Endothelial cell of hepatic sinusoid (primary cell): ENCODE results near the gene MYO15A.

Experiments
- in situ Hi-C: cut with HindIII; loops from 2 replicates; pipeline ENCODE4 v1.10.0; 2017; ENCODE audit warnings: low sequenced_read_pairs

MYO15A gene, protein sequence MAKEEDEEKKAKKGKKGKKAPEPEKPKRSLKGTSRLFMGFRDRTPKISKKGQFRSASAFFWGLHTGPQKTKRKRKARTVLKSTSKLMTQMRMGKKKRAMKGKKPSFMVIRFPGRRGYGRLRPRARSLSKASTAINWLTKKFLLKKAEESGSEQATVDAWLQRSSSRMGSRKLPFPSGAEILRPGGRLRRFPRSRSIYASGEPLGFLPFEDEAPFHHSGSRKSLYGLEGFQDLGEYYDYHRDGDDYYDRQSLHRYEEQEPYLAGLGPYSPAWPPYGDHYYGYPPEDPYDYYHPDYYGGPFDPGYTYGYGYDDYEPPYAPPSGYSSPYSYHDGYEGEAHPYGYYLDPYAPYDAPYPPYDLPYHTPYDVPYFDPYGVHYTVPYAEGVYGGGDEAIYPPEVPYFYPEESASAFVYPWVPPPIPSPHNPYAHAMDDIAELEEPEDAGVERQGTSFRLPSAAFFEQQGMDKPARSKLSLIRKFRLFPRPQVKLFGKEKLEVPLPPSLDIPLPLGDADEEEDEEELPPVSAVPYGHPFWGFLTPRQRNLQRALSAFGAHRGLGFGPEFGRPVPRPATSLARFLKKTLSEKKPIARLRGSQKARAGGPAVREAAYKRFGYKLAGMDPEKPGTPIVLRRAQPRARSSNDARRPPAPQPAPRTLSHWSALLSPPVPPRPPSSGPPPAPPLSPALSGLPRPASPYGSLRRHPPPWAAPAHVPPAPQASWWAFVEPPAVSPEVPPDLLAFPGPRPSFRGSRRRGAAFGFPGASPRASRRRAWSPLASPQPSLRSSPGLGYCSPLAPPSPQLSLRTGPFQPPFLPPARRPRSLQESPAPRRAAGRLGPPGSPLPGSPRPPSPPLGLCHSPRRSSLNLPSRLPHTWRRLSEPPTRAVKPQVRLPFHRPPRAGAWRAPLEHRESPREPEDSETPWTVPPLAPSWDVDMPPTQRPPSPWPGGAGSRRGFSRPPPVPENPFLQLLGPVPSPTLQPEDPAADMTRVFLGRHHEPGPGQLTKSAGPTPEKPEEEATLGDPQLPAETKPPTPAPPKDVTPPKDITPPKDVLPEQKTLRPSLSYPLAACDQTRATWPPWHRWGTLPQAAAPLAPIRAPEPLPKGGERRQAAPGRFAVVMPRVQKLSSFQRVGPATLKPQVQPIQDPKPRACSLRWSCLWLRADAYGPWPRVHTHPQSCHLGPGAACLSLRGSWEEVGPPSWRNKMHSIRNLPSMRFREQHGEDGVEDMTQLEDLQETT (N-terminal part only)

DNA sequence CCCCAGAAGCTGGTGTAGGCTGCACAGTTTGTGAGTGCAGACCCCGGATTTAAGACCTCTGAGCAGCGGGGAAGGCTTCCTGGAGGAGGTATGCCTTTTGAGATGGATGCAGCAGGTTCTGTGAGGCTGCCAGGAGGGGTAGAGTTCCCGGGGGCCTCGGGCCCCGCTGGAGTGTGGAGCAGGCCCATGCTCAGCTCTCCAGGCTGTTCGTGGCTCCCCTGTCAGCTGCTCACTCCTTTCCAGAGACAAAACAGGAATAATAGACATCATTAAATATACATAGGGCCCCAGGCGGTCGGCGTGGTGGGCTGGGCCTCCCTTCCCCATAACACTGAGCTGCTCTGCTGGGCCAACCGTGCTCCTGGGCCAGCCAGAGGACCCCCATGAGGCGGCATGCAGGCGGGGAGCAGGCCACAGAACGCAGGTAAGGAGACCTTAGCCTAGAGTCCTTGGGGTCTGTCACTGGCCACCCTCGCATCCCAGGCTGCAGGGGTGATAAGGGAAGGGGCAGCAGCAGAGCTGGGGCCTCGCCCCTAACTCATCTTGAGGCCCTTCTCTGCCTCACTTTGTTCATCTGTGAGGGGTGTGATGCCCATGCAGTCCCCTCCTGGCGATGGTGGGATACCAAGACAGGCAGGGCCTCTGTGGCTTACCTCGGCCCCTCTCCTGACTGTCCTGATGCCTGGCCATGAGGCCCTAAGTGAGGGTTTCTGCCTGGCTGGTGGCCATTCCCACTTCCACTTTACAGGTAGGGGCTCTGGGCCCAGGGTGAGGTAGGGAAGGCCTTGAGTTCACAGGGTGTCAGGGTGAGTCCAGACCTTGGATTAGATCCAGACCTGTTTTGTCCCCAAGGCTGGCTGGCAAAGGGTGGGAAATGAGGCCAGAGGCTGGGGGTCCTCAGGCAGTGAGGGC is at the start of gene MYO15A:
Gene MYO15A (plus strand): TSS at position 356 of the 912 bp plus-strand sequence. CDS start 10,045 bp downstream, outside the sequence.
- in situ Hi-C loops: loop anchor here (10.0 kb wide), 1 partner anchor 166 kb away; no protein-coding TSS in a partner anchor

DNA sequence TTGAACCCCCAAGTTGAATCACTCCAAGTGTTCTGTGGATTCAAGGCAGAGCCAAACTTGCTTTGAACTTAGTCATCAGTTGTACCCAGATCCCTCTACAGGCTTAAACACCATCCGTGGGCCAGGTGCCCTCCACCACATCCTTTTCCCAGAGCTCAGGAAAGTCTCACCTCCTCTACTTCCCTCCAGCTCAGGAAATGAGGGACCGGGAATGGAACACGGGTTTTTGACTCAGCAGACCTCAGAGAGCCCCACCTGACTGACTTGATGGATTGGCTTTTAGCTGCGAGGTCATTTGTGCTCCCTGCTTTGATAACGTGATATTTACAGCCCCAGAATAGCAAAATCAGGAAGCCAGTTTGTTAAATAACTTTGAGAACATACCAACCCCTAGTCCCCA is 49.3 kb upstream of the MYO15A start:
- in situ Hi-C loops: no loop called here

DNA sequence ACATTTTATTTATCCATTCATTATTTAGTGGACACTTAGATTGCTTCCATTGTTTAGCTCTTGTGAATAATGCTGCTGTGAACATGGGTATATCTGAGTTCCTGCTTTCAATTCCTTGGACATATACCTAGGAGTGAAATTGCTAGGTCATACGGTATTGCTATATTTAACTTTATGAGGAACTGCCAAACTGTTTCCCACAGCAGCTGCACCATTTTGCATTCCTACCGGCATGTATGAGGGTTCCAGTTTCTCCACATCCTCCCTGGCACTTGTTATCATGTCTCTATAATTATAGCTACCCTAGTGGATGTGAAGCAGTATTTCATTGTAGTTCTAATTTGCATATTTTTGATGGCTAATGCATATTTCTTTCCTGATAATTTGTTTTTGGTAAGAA is 44.5 kb upstream of the MYO15A start:
- in situ Hi-C loops: no loop called here

DNA sequence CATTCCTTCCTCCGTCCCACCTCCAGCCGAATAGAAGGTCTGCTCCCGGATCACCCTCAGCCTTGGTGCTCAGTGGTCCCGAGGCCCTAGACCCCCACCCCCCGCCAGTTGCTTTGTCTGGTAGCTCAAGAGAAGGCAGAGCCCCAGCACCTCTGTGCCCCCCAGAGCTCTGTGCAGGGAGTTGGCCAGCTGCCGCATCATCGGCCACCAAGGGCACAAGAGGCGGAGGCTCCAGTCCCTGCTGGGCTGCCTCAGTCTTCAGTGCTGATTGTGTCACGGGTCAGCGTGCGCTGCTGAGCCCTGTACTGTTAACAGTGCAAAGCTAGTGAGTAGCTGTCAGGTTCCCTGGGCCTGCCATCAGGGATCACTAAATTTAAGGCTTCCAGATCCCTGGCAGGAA is 43.0 kb upstream of the MYO15A start:
- in situ Hi-C loops: loop anchor here (5.0 kb wide), 1 partner anchor 33 kb away; no protein-coding TSS in a partner anchor

DNA sequence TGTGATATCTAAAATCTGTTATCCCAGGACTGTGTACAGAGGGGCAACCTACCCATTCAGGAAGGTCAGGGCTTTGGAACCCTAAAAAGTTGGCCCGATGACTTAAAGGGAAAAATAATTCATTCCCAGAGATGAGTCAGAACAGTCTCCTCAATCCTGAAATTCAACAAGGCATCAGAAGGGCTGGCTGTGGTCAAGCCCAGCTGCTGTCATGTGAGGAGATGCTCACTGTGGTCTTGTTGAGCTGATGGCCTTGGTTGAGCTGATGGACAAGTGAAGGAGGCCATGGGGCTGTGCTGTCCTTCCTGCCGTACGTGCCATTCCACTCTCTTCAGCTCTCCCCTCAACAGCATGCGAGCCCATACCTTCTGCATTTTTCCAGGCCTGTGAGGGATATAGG is 41.7 kb upstream of the MYO15A start:
- in situ Hi-C loops: loop anchor here (5.0 kb wide), 1 partner anchor 35 kb away; no protein-coding TSS in a partner anchor

DNA sequence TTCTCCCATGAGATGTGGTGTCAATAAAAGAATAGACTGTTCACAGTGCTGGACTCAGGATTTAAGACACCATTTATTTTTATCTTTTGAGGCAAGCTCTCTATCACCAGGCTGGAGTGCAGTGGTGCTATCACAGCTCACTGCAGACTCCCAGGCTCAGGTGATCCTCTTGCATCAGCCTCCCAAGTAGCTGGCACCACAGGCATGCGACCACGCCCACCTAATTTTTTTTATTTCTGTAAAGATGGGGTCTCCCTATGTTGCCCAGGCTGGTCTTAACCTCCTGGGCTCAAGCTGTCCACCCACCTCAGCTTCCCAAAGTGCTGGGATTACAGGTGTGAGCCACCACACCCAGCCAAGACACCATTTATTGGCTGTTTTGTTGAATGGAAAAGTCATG is 39.5 kb upstream of the MYO15A start:
- in situ Hi-C loops: loop anchor here (5.0 kb wide), 1 partner anchor 37 kb away; no protein-coding TSS in a partner anchor

DNA sequence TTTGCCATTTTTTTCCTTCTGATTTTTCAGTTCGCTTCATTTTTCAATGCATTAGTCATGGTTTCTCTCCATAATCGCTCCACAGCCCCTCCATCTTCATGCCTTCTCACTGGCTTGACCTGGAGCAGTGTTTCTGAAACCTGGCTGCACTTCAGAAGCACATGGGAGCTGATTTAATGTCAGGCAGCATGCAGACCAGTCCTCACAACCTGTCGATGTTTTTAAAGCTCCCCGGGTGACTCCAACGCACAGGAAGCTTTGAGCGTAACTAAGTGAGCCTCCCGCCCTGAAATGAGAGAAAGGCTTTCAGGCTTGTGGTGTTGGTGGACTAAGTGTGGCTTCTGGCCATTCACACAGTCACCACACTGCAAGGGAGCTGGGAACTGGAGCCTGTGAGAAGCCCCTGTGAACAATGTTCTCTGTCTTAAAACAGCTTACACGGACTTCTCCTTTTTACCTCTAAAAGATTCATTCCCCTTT is 37.7 kb upstream of the MYO15A start:
- in situ Hi-C loops: no loop called here

DNA sequence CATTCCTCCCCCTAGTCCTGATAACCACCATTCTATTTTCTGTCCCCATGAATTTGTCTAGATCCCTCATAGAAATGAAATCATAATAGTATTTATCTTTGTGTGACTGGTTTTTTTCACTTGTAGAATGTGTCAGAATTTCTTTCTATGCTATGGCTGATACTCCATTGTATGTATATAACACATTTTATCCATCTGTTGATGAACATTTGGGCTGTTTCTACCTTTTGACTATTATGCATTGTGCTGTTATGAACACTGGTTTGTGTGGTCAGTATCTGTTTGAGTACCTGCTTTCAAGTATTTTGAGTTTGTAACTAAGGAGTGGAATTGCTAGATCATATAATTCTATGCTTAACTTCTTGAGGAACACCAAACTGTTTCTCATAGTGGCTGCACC is 36.8 kb upstream of the MYO15A start:
- in situ Hi-C loops: no loop called here

DNA sequence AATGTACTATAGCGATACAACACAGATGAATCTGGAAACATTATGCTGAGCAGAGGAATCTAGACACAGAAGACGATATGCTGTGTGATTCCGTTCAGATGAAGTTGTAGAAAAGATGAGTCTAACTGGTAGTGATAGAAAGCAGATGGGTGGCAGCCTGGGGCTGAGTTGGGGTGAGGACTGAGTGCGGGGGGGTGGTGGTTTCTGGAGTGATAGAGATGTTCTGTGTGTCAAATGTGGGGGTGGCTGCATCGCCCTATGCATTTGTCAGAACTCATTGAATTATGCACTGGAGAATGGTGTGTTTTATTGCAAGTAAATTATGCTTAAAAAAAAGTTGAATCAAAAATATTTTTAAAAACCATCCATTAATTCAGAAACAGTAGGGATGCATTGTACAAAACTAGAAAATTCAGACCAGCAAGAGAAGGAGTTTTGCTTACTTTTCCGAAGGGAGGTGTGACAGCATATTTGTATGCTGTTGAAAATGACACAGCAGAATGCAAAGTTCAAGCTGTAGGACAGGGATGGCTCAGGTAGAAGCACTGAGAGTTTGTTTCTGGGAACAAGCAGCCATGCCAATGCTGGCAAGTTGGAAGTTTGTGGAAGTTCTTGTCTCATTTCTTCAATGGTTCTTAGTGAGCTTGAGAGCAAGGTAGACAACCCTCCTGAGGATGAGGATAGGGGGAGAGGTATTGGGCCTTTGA is 33.8 kb upstream of the MYO15A start:
- in situ Hi-C loops: no loop called here

DNA sequence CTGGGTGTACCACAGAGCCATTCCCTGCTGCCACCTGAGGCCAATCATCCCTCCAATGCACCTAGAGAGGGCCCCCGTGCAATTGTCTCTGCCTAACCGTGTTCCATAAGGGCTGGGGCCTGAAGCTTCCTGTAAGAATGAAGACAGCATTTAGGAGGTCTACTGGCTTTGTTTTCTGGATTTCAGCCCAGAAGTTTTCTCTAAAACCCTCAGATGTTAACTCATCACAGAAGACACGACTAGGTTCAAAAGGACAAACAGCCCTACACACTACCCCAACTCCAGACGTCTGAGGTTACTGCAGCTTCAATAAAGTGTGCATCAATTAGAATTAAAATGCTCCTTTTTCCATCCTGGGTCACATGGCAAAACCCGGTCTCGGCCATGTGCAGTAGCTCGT is 31.6 kb upstream of the MYO15A start:
- in situ Hi-C loops: no loop called here

DNA sequence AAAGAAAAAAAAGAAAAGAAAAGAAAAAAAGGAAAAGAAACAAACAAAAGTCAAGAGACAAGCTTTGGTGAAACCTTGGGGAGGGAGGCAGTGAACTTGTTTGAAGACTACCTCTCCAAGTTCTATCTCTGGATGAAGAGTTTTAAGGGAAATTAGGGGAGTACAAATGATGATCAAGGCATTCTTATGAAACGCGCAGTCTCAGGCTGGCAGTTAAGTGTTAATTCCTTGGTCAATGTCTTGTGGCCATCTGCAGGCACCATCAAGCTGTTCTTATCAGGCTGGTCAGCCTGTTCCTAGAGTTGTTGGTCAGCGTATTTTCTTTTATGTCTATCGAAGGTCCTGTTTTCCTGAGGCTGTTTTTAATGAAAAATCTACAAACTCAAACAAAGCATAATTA is 29.0 kb upstream of the MYO15A start:
- in situ Hi-C loops: no loop called here

DNA sequence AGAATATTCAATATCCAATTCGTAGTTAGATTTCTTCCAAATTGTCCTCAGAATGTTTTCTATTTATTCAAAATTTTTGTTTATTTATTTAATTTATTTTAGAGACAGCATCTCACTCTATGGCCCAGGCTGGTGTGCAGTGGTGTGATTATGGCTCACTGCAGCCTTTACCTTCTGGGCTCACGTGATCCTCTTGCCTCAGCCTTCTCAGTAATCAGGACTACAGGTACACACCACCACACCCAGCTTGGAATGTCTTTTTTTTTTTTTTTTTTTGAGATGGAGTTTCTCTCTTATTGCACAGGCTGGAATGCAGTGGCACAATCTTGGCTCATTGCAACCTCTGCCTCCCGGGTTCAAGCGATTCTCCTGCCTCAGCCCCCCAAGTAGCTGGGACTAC is 24.3 kb upstream of the MYO15A start:
- in situ Hi-C loops: no loop called here

DNA sequence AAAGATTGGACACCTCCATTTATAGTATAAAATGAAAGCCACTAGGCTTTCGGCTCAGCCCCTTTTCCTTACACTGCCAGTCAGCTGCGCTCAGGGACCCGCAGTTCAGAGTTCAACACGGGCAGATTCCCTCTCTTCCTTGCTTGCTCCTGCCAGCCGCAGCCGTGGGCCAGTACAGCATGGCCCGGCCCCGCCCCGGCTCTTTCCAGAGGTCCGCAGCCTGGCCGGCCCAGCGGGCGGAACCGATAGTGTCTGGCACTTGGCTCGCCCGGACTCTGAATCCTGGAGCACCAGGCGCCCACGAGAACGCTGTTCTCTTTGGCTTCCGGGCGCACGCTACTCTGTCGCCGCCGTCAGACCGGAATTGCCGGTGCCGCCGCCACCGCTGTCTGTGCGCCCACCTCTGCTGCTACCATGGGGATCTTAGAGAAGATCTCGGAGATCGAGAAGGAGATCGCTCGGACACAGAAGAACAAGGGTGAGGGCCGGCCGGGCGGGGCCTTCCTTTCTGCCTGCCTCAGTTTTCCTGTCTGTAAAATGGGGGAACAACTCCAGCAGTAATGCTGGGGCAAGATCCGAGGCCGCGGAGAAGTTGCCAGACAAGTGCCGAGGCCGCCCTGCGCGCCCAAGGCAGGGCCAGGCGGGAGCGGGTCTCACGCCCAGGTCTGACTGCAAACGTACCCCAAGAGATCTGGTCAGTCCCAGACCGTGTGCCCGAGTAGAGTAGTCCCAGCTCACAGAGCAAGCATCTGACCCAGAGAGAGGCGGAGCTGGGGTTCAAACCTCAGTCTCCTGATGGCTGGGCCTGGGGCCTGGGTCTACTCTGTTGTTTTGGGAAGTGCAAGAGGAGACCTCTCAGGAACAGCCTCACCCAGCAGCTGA is 20.7 kb upstream of the MYO15A start, which contains the start of gene DRG2:
Gene DRG2 (plus strand): TSS at position 339 of the 882 bp plus-strand sequence. CDS start 76 bp downstream, at position 415.
- in situ Hi-C loops: no loop called here

DNA sequence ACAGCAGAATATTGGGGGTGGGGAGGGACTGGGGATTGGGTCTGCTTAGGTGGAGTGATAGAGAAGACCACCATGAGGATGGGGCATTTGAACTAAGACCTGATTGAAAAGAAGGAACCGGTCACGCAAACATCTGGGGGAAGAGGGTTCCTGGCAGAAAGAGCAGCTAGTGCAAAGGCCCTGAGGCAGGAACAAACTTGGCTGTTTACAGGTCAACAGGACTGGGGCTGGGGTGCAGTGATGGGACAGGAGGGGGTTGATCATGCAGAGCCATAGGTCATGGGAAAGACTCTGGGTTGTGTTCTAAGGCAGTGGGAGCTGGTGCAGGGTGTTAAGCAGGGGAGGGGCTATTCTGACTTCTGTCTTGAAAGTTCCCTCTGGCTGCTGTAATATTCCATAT is 18.9 kb upstream of the MYO15A start:
- in situ Hi-C loops: no loop called here

DNA sequence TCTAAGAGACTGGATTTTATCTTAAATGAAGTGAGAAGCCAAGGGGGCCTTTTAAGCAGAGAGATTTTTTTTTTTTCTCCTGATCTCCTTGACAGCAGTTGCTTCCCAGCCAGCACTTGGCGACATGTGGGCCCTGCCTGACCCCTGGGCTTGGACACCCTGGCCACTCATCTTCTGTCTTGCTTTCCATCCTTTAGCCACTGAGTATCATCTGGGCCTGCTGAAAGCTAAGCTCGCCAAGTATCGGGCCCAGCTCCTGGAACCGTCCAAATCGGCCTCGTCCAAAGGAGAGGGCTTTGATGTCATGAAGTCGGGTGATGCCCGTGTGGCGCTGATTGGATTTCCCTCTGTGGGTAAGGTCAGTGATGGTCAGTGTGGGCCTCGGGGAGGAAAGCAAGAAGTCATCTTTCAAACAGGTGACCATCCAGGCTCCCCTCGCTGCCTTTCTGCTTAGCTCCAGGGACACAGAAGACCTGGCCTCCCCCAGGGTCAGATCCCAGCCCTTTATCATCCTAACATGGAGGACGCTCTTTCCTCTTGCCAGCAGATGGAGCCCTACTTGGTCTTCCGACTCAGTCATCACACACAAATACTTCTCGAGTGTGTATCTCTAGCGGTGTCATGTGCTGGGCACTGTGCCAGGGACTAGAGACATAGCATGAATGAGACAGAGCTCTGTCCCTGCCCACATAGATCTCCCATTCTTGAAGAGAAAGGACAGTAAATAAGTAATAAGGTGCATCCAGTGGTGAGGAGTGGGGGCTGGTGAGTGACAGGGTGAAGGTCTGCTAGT is 14.7 kb upstream of the MYO15A start:
- in situ Hi-C loops: no loop called here

DNA sequence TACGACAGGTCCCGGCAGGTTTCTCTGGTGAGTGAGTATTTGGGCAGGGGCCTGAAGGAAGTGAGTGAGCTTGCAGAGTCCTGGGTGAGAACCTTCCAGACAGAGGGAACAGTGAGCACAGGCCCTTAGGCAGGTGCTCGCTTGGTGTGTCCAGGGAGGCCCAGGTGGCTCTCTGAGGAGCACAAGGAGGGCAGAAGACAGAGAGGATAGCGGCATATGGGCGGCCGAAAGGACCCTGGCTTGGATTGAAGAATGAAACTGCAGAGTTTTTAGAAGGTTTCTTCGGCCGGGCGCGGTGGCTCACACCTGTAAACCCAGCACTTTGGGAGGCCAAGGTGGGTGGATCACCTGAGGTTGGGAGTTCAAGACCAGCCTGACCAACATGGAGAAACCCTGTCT is 14.1 kb upstream of the MYO15A start:
- in situ Hi-C loops: no loop called here

DNA sequence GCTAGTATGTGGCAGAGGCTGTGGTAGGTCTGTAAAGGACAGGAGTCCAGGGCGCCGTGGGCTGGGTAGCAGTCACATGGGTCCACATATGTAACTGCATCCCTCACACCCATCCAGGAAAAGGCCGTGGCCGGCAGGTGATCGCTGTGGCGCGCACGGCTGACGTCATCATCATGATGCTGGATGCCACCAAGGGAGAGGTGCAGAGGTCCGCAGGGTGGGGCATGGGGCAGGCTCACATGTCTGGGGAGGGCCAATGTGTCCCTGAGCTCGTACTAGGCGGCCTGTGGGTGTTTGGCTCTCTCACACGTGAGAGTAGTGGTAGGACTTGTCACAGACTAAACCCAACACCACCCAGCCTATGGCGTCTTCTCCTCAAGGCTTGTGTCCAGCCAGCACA is 9.0 kb upstream of the MYO15A start:
- in situ Hi-C loops: no loop called here
